Thyroid gland (tissue), 4 donors: ENCODE results near the gene SETD7. TPM values are rescaled to one million over a fixed set of nuclear protein-coding genes. Genes with fewer than 3 reads are reported as not detected.

Source experiments
- DNase-seq, 2 donors: peaks; one replicate each; pipeline ENCODE4 v3.0.0-alpha.2; 2019
- H3K27ac ChIP-seq, 3 donors: fragments of 200-600 bp; sonication (generic); 1 replicate in 2 of 3; 2 replicates in 1 of 3; pipeline ENCODE4 v1.5.1; 2016 to 2019; ENCODE audit warnings: mild to moderate bottlenecking in 1 of 3, moderate library complexity in 1 of 3
- H3K27me3 ChIP-seq: fragments of 200-600 bp; sonication (generic); one replicate; pipeline ENCODE4 v1.5.1; 2019
- H3K36me3 ChIP-seq, 2 donors: fragments of 200-600 bp; sonication (generic); one replicate each; pipeline ENCODE4 v1.5.1; 2016 to 2019
- H3K4me1 ChIP-seq, 2 donors: fragments of 200-600 bp; sonication (generic); one replicate each; pipeline ENCODE4 v1.5.1; 2017 to 2019
- H3K4me3 ChIP-seq, 3 donors: fragments of 200-600 bp; sonication (generic); replicated peaks in 1 of 3; 1 replicate in 2 of 3; 2 replicates in 1 of 3; pipeline ENCODE4 v1.5.1; 2016; ENCODE audit warnings: mild to moderate bottlenecking in 1 of 3
- H3K9me3 ChIP-seq: fragments of 200-600 bp; sonication (generic); one replicate; pipeline ENCODE4 v1.5.1; 2017
- CTCF ChIP-seq, 6 experiments: fragments of 200-600 bp in 3 of 6; fragments of 450-650 bp in 3 of 6; sonication (generic) in 3 of 6; IDR thresholded peaks; one replicate each; pipeline ENCODE4 v1.5.1; 2016 to 2019; ENCODE audit warnings: antibody characterized with exemption in 6 of 6, mild to moderate bottlenecking in 2 of 6, inconsistent platforms in 1 of 6, moderate library complexity in 1 of 6
- POLR2A ChIP-seq, 2 donors: fragments of 450-650 bp; IDR thresholded peaks; one replicate each; pipeline ENCODE4 v1.6.1; 2017; ENCODE audit warnings: antibody characterized with exemption in 2 of 2, mild to moderate bottlenecking in 2 of 2, moderate library complexity in 1 of 2
- WGBS, 2 donors: methylation state at CpG; one replicate each; pipeline ENCODE4 v1.1.5; 2017; 5-methylcytosine and 5-hydroxymethylcytosine counted together
- intact Hi-C: fragments of 100-400 bp; cut with DNase I; formaldehyde crosslinking; loops from one replicate; pipeline ENCODE4 v1.15.1; 2023
- total RNA-seq, 4 donors: library from RNA; depleted of rRNA; stranded (reverse); fragments of >200 nt; gene quantifications; one replicate each; pipeline ENCODE4 v1.2.3, GENCODE V29; 2016

The SETD7 gene
- total RNA-seq, 4 donors from 2014 or later = 33.3 to 73.0 (median 37.1) TPM

- no peaks in the 10 kb centered on the region for H3K4me1 ChIP-seq
These were observed 47.3 kb downstream of the SETD7 start for GRCh38 chr4:139508581-139509237.

GRCh38 chr4:139506774-139507173, 49.2 kb downstream of the SETD7 start:
- H3K4me1 ChIP-seq = no peaks in the 10 kb centered on the region
- WGBS, 2 donors = 89 to 91% methylated on average over 8 to 9 of the region's 9 CpGs
- TF ChIP-seq CTCF (IDR thresholded peaks at IDR 0.05) (no peak), POLR2A (IDR thresholded peaks at IDR 0.05) (no peak)
- DNase-seq = no peak
- no peak overlapping the region for H3K4me3 ChIP-seq
- peaks cover 7 to 10% of the 10 kb centered on the region in 2 donors for H3K36me3 ChIP-seq
- no peaks in the 10 kb centered on the region for H3K9me3 ChIP-seq
- H3K27me3 ChIP-seq = no peaks in the 10 kb centered on the region
- intact Hi-C loops = no loop called here
- H3K27ac ChIP-seq = no peak overlapping the region

More at GRCh38 chr4:139508581-139509237, 47.3 kb downstream of the SETD7 start:
- H3K27me3 ChIP-seq = no peaks in the 10 kb centered on the region
- no peak overlapping the region for H3K27ac ChIP-seq
- intact Hi-C loops = no loop called here
- H3K4me3 ChIP-seq = no peak overlapping the region
- DNase-seq = no peak
- TF ChIP-seq CTCF (IDR thresholded peaks at IDR 0.05) (no peak), POLR2A (IDR thresholded peaks at IDR 0.05) (no peak)
- WGBS, 2 donors = 86 to 87% methylated on average over 11 of the region's 11 CpGs
- H3K9me3 ChIP-seq = no peaks in the 10 kb centered on the region
- H3K36me3 ChIP-seq = peaks cover 7 to 10% of the 10 kb centered on the region in 2 donors

- Histone ChIP-seq H3K9me3 (no peaks in the 10 kb centered on the region), H3K27ac (no peak overlapping the region), H3K36me3 (peaks cover 0 to 5% of the 10 kb centered on the region in 2 donors), H3K4me3 (no peak overlapping the region), H3K4me1 (no peaks in the 10 kb centered on the region), H3K27me3 (no peaks in the 10 kb centered on the region)
- no peak for DNase-seq
- TF ChIP-seq POLR2A (IDR thresholded peaks at IDR 0.05) = no peak
- TF ChIP-seq CTCF (IDR thresholded peaks at IDR 0.05) = no peak
- intact Hi-C loops = no loop called here
These were observed 52.3 kb downstream of the SETD7 start for GRCh38 chr4:139503622-139504166.

- intact Hi-C loops = no loop called here
- Histone ChIP-seq H3K9me3 (no peaks in the 10 kb centered on the region), H3K27me3 (no peaks in the 10 kb centered on the region), H3K36me3 (no peaks in the 10 kb centered on the region), H3K27ac (no peak overlapping the region), H3K4me3 (no peak overlapping the region), H3K4me1 (no peaks in the 10 kb centered on the region)
- TF ChIP-seq POLR2A (IDR thresholded peaks at IDR 0.05) = no peak
- no peak for TF ChIP-seq CTCF (IDR thresholded peaks at IDR 0.05)
- 57 to 70% methylated on average over 13 of the region's 13 CpGs for whole genome bisulfite sequencing, 2 donors
- DNase-seq = peak in 1 of 2 donors; percentile 9
These were observed 53.8 kb downstream of the SETD7 start for GRCh38 chr4:139501927-139502899.
